Cardiac fibroblast (primary cell): Measurements from ENCODE around the gene UGT1A10.
A peak's percentile ranks its signal among the peaks of the same experiment; 100 is the strongest.

Source experiments
- DNase-seq, 2 donors: peaks; one replicate each; pipeline versions ENCODE4 v3.0.0 to v3.0.0-alpha.2; 2010; ENCODE audit warnings: low read depth in 2 of 2
- H3K4me3 ChIP-seq, 2 donors: replicated peaks in 1 of 2; 1 replicate in 1 of 2; 2 replicates in 1 of 2; pipeline ENCODE4 v1.5.1; 2011; ENCODE audit warnings: low read depth in 2 of 2, low read length in 2 of 2, mild to moderate bottlenecking in 2 of 2, moderate library complexity in 1 of 2
- TF ChIP-seq, protein P1 (sequence below): IDR thresholded peaks from one replicate; pipeline ENCODE4 v1.5.1; 2011; ENCODE audit warnings: low read depth, mild to moderate bottlenecking, low read length, inconsistent platforms

Gene UGT1A10

DNA sequence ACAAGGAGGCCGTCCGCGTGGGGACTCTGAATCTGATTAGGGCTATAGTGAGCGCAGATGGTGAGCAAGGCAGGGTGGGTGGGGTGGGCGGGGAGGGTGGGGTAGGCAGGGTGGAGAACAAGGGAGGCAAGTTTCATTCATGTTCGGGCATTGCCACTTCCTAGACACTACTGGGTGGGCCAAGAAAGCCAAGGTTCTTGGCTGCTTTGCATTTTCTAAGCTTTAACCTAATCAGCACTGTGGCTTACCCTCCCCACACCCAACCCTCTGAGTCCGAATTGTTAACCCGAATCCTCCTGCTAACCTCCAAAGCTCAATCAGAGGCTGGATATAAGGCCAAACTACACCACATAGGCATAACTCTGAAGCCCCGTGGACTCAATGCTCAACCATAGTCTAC is 160.0 kb downstream of the UGT1A10 start:
- no peak for DNase-seq
- TF ChIP-seq, protein P1, sequence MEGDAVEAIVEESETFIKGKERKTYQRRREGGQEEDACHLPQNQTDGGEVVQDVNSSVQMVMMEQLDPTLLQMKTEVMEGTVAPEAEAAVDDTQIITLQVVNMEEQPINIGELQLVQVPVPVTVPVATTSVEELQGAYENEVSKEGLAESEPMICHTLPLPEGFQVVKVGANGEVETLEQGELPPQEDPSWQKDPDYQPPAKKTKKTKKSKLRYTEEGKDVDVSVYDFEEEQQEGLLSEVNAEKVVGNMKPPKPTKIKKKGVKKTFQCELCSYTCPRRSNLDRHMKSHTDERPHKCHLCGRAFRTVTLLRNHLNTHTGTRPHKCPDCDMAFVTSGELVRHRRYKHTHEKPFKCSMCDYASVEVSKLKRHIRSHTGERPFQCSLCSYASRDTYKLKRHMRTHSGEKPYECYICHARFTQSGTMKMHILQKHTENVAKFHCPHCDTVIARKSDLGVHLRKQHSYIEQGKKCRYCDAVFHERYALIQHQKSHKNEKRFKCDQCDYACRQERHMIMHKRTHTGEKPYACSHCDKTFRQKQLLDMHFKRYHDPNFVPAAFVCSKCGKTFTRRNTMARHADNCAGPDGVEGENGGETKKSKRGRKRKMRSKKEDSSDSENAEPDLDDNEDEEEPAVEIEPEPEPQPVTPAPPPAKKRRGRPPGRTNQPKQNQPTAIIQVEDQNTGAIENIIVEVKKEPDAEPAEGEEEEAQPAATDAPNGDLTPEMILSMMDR: no peak
- H3K4me3 ChIP-seq: no peak overlapping the region

DNA sequence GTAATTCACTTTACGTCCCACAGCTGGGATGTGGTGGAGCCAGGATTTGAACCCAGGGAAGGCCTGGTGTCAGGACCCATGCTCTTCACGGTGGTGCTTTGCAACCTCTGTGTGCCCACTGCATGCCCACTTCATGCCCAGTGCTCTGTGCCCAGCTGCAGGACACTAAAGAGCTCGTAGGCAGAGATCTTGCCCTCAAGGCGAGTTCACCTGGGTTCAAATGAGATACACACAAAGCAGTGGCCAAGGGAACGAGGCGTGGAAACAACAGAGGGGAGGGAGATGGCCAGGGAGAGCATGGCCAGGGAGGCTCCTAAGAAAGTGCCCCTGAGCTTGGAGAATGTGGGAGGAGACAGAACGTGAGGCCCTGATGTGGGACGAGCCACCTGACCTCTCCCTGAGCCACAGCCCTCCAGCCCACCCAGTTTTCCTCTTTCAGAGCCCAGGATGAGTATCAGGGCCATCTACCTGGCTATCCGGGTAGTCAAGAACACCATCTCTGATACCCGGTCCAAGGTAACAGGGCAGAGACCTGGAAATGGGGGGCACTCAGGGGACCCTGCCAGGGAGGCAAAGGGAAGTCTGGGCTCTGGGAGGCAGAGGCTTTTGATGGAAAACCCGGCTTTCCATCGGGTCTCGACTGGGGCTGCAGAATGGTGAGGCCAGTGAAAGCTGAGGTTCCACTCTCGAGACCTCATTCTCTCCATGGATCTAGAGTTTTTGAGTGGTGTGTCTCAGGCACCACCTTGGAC is 162.3 kb downstream of the UGT1A10 start:
- no peak overlapping the region for H3K4me3 ChIP-seq
- no peak for DNase-seq
- TF ChIP-seq, protein P1: no peak

DNA sequence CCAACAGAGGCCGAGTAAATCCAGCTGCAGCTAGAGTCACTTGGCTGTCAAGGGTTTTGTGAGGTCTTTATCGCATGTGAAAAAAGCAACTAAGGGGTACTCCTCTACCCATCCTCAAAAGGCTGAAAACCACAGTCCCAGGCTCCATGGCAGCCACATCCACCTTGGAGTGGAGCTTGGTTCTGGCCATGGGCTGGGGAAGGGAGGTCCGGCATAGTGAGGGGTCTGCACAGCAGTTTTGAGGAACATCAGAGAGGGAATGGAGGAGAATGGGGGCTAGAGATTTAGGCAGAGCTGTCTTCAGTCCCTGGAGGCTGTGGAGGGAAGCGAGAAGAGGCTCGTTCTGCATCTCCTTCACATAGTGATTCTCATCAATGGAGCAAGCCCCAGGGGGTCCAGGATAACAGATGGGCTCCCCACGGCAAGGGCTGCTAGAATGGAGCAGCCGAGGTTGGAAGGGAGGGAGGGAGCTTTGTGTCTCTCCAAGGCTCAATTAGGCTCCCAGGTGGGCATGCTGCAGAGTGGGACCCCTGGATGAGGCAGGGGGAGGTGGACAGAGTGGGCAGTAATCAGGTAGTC is 162.9 kb downstream of the UGT1A10 start:
- no peak for DNase-seq
- H3K4me3 ChIP-seq: no peak overlapping the region
- TF ChIP-seq, protein P1: no peak

DNA sequence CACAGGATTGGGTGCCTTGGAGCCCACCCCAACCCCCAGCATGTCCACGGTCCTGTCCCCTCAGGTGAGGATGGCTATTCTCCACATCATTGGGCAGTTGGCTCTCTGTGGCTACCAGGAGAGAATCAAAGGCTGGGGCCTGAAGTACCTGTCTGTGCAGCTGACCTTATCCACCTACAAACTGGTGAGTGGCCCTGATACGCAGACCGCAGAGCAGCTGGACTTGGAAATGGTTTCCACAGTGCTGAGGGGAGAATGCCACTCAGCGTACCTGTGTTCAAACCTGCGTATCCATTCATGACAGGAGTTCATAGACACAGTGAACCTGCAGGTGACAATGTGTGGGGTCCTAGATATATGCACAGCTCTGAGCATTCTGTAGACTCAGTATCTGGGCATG is 163.5 kb downstream of the UGT1A10 start:
- TF ChIP-seq, protein P1: no peak
- no peak for DNase-seq

DNA sequence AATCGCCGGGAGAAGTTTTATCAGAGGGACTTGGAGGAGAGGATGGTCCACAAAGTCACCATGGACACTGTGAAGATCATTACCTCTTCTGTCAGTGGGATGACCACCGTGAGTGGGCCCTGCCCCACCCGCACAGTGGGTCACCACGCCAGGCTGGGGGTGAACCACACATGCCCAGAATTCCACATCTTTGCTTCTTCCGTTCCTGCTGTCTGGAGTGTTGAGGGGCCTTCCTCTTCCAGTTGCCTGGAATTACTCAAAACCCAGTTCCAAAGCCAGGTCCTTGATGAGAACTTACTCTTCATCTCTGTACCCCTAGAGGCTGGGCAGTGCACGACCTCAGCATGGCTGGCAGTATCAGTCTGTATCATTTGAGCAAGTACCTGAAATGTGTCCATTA is 164.0 kb downstream of the UGT1A10 start:
- DNase-seq: no peak
- TF ChIP-seq, protein P1: no peak
- H3K4me3 ChIP-seq: no peak overlapping the region

More for the DNA sequence above, 163.5 kb downstream of the UGT1A10 start:
- no peak overlapping the region for H3K4me3 ChIP-seq

DNA sequence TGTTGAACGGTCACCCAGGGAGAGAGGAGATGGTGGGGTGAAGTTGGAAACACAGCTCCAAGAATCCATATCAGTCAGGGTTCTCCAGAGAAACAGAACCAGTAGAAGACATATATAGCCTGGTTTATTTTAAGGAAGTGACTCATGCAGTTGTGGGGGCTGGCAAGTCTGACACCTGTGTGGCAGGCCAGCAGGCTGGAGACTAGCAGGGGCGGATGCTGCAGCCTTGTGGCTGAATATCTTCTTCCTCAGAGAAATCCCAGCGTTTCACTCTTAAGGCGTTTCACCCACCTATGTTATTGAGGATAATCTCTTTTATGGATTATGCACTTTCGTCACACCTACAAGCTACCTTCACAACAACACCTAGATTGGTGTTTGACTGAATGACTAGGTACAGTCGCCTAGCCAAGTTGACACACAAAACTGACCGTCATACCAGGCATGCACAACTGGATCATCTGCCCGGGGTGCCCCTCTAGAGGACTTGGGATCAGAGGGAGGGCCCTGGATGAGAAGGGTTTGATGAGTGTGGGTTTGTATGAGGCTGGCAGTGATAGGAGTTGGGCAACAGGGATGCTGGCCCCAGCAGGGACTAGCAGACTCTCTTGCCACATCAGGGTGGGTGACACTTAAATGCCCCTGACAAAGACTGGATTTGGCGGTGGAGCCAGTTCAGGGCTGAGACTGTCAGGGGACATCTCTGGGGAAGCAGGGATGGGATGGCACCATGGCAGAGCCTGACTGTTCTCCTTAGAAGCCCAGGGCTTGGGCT is 165.3 kb downstream of the UGT1A10 start:
- TF ChIP-seq, protein P1: no peak
- no peak overlapping the region for H3K4me3 ChIP-seq
- peak; percentile 10 to 14 for DNase-seq
